Right atrium auricular region (tissue), 2 donors: Measurements from ENCODE around the gene LRRC28. TPM values are rescaled to one million over a fixed set of nuclear protein-coding genes. Genes with fewer than 3 reads are reported as not detected.
"Not testable (repeated sequence)": the region's sequence is repeated elsewhere in the genome, so short reads cannot be mapped to it uniquely, and the experiment has no call there.

ENCODE experiments used
- DNase-seq: peaks from one replicate; pipeline ENCODE4 v3.0.0-alpha.2; 2019; ENCODE audit warnings: low spot score
- H3K27ac ChIP-seq, 2 donors: fragments of 200-600 bp; sonication (generic); 1 replicate in 1 of 2; 2 replicates in 1 of 2; pipeline ENCODE4 v1.5.1; 2016 to 2019
- H3K27me3 ChIP-seq, 2 donors: fragments of 200-600 bp; sonication (generic); one replicate each; pipeline versions ENCODE4 v1.5.1 to v1.6.0; 2017 to 2019
- H3K36me3 ChIP-seq: fragments of 200-600 bp; sonication (generic); one replicate; pipeline ENCODE4 v1.5.1; 2016
- H3K4me1 ChIP-seq, 2 donors: fragments of 200-600 bp; sonication (generic); one replicate each; pipeline versions ENCODE4 v1.5.1 to v1.6.0; 2017 to 2019
- H3K4me3 ChIP-seq, 2 donors: fragments of 200-600 bp; sonication (generic); 1 replicate in 1 of 2; 2 replicates in 1 of 2; pipeline ENCODE4 v1.5.1; 2017 to 2019; ENCODE audit warnings: mild to moderate bottlenecking in 1 of 2, moderate library complexity in 1 of 2
- H3K9me3 ChIP-seq, 2 donors: fragments of 200-600 bp; sonication (generic); one replicate each; pipeline ENCODE4 v1.5.1; 2019
- total RNA-seq, 2 donors: library from RNA; depleted of rRNA; stranded (reverse); fragments of >200 nt; gene quantifications; one replicate each; pipeline ENCODE4 v1.1.0, GENCODE V29; 2016
- TF ChIP-seq, protein P1 (sequence below), 2 donors: fragments of 200-600 bp; sonication (generic); IDR thresholded peaks; one replicate each; pipeline ENCODE4 v1.5.1; 2019; ENCODE audit warnings: antibody characterized with exemption in 2 of 2

Gene LRRC28
- total RNA-seq, 2 donors from 2014 or later = 29.8 to 34.5 TPM

DNA sequence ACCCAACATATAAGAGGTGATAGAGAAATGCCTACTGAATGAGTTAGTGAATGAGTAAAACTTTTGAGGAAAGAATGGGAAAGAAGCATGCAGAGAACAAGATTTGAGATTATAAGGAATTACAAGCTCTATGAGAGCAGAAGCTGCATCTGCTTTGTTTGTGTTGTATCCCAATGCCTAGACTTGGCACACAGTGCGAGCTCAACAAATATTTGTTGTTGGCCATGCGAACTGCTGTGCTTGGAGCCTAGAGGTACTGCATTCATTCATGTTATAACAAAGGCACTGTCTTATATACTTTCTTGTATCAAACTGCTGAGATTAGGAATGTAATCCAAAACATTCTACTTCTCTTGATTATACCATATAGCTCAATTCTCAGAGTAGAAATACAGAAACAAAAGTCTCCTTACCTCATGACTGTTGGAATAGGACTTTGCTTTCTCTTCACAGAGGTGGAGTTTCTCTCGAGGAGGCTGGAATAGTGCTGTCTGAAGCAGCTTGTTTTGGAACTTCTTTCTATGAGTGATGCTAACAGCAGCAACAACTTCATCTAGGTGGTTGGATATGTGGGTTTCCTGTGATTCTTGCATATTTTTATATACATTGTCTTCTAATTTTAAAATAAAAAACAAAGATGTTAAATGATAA, 23.0 kb upstream of the LRRC28 start:
- TF ChIP-seq, protein P1, sequence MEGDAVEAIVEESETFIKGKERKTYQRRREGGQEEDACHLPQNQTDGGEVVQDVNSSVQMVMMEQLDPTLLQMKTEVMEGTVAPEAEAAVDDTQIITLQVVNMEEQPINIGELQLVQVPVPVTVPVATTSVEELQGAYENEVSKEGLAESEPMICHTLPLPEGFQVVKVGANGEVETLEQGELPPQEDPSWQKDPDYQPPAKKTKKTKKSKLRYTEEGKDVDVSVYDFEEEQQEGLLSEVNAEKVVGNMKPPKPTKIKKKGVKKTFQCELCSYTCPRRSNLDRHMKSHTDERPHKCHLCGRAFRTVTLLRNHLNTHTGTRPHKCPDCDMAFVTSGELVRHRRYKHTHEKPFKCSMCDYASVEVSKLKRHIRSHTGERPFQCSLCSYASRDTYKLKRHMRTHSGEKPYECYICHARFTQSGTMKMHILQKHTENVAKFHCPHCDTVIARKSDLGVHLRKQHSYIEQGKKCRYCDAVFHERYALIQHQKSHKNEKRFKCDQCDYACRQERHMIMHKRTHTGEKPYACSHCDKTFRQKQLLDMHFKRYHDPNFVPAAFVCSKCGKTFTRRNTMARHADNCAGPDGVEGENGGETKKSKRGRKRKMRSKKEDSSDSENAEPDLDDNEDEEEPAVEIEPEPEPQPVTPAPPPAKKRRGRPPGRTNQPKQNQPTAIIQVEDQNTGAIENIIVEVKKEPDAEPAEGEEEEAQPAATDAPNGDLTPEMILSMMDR (IDR thresholded peaks at IDR 0.05) = no peak
- Histone ChIP-seq H3K4me3 (no peak overlapping the region), H3K4me1 (no peaks in the 10 kb centered on the region), H3K27me3 (no peaks in the 10 kb centered on the region), H3K9me3 (no peaks in the 10 kb centered on the region), H3K27ac (no peak overlapping the region), H3K36me3 (peaks cover 44% of the 10 kb centered on the region)
- no peak for DNase-seq

DNA sequence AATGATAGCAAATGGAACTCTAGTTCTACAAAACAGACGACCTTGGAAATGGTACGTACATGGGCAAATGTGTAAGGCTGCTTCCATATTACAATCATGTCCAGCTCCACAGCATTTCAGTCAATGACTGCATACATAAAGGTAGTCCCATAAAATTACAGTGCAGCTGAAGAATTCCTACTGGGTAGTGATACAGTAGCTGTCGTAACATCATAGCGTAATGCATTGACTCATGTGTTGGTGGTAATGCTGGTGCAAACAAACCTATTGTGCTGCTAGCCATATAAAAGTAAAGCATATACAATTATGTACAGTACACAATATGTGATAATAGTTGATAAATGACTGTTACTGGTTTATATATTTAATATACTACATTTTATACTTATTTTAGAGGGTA, 20.4 kb upstream of the LRRC28 start:
- Histone ChIP-seq H3K9me3 (no peaks in the 10 kb centered on the region), H3K4me3 (no peak overlapping the region), H3K27me3 (no peaks in the 10 kb centered on the region), H3K27ac (no peak overlapping the region), H3K36me3 (peaks cover 28% of the 10 kb centered on the region), H3K4me1 (no peaks in the 10 kb centered on the region)
- no peak for DNase-seq
- TF ChIP-seq, protein P1 (IDR thresholded peaks at IDR 0.05) = no peak

DNA sequence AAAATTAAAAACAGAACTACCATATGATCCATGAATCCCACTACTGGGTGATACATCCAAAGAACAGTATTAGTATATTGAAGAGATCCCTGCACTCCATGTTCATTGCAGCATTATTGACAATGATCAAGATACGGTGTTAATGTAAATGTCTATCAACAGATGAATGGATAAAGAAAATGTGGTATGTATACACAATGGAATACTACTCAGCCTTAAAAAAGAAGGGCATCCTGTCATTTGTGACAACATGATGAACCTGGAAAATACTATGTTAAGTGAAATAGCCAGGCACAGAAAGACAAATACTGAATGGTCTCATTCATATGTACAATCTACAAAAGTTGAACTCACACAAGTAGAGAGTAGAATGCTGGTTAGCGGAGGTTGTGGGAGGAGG, 18.5 kb upstream of the LRRC28 start:
- H3K4me1 ChIP-seq = no peaks in the 10 kb centered on the region
- no peak overlapping the region for H3K27ac ChIP-seq
- H3K4me3 ChIP-seq = no peak overlapping the region
- TF ChIP-seq, protein P1 (IDR thresholded peaks at IDR 0.05) = no peak
- H3K27me3 ChIP-seq = no peaks in the 10 kb centered on the region
- no peaks in the 10 kb centered on the region for H3K9me3 ChIP-seq
- DNase-seq = no peak
- H3K36me3 ChIP-seq = peaks cover 12% of the 10 kb centered on the region

DNA sequence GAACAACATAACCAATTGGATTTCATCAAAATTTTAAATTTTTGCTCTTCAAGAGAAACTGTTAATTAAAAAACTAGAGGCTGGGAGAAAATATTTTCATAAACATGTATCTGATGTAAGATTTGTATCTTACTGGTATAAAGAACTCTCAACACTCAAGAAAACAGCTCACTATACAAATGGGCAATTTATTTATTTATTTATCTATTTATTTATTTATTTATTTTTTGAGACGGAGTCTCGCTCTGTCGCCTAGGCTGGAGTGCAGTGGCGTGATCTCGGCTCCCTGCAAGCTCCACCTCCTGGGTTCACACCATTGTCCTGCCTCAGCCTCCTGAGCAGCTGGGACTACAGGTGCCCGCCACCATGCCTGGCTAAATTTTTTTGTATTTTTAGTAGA, 17.1 kb upstream of the LRRC28 start:
- not testable (repeated sequence) for H3K36me3 ChIP-seq, H3K27ac ChIP-seq, H3K27me3 ChIP-seq, H3K9me3 ChIP-seq, DNase-seq, H3K4me1 ChIP-seq, H3K4me3 ChIP-seq

DNA sequence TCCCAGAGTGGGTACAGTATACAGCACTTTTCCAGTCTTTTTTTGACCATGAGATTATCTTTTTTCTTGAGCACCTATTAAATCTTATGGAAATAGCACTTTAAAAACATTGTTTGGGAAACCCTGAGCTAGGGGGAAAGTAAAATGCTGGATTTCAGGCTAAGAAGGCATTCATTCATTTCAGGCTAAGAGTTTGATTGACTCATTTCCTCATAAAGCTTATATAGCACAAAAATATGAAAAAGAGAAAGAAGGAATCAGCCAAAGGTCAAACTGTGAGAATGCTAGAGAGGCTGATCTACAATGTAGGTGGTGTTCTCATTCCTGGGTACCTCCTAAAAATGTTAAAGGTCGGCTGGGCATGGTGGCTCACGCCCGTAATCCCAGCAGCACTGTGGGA, 12.4 kb upstream of the LRRC28 start:
- Histone ChIP-seq H3K4me3 (no peak overlapping the region), H3K27ac (no peak overlapping the region), H3K27me3 (no peaks in the 10 kb centered on the region), H3K4me1 (no peaks in the 10 kb centered on the region), H3K9me3 (no peaks in the 10 kb centered on the region), H3K36me3 (peaks cover 9% of the 10 kb centered on the region)
- DNase-seq = no peak
- TF ChIP-seq, protein P1 (IDR thresholded peaks at IDR 0.05) = no peak

DNA sequence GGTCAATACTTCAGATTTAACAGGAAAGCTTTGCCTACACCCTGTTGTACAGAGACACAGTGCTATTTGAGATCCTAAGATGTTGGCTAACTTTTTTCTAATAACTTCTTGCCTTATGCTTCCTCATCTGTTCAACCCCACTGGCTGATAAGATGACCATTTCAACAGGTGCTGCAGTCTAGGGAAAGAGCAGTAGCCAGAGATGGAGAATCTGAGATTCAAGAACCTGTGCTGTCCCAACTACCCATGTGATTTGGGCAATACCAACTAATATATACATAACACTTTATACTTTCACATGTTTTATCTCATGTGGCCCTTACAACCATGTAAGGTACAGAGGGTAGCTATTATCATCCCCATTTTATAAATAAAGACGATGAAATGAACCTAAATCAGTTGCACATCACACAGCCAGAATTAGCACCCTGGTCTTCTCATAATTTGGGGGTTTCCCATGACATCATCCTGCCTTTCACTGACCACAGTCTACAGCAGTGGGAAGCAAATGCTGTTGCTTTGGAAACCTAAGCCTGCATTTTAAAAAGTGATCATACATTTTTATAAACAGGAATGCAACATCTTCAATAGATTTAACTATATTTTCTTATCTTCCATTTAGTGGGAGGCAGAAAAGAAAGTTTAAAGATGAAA, 11.6 kb upstream of the LRRC28 start:
- Histone ChIP-seq H3K27me3 (no peaks in the 10 kb centered on the region), H3K36me3 (peaks cover 11% of the 10 kb centered on the region)

More for the DNA sequence above, 11.6 kb upstream of the LRRC28 start:
- no peaks in the 10 kb centered on the region for H3K9me3 ChIP-seq
- no peak overlapping the region for H3K4me3 ChIP-seq
- DNase-seq = no peak
- TF ChIP-seq, protein P1 (IDR thresholded peaks at IDR 0.05) = no peak
- H3K27ac ChIP-seq = no peak overlapping the region
- H3K4me1 ChIP-seq = no peaks in the 10 kb centered on the region
